H9 (cell line): ENCODE data around the gene TAF11L3. TPM values are rescaled to one million over a fixed set of nuclear protein-coding genes. Genes with fewer than 3 reads are reported as not detected.
"Not testable (repeated sequence)": the region's sequence is repeated elsewhere in the genome, so short reads cannot be mapped to it uniquely, and the experiment has no call there.

Experiments
- DNase-seq: peaks from one replicate; pipeline ENCODE4 v3.0.0-alpha.2; 2017
- H2AFZ ChIP-seq: one replicate; pipeline ENCODE4 v1.6.1; 2013; ENCODE audit warnings: mild to moderate bottlenecking, low read length, control low read depth, moderate library complexity
- H2AK5ac ChIP-seq: 2 replicates; pipeline ENCODE4 v1.6.1; 2013; ENCODE audit warnings: low read length, control low read depth, mixed read lengths; ENCODE audit not compliant: insufficient read length
- H2BK120ac ChIP-seq: one replicate; pipeline ENCODE4 v1.6.1; 2013; ENCODE audit warnings: low read depth, mild to moderate bottlenecking, low read length, control low read depth, inconsistent platforms; ENCODE audit not compliant: poor library complexity, severe bottlenecking
- H2BK12ac ChIP-seq: 2 replicates; pipeline ENCODE4 v1.6.1; 2013; ENCODE audit warnings: low read length, control low read depth, mixed read lengths, low read depth; ENCODE audit not compliant: insufficient read length
- H2BK15ac ChIP-seq: 2 replicates; pipeline ENCODE4 v1.6.1; 2013; ENCODE audit warnings: low read depth, low read length, control low read depth
- H2BK20ac ChIP-seq: one replicate; pipeline ENCODE4 v1.6.1; 2013; ENCODE audit warnings: low read depth, mild to moderate bottlenecking, low read length, control low read depth, inconsistent platforms; ENCODE audit not compliant: poor library complexity, severe bottlenecking
- H2BK5ac ChIP-seq: 2 replicates; pipeline ENCODE4 v1.6.1; 2013; ENCODE audit warnings: low read length, control low read depth, mixed read lengths; ENCODE audit not compliant: insufficient read length
- H3K14ac ChIP-seq: 2 replicates; pipeline ENCODE4 v1.6.1; 2013; ENCODE audit warnings: low read length, control low read depth; ENCODE audit not compliant: insufficient read depth
- H3K18ac ChIP-seq: 2 replicates; pipeline ENCODE4 v1.6.1; 2013; ENCODE audit warnings: low read depth, mild to moderate bottlenecking, mixed read lengths, low read length, control low read depth; ENCODE audit not compliant: insufficient read length
- H3K23ac ChIP-seq: 2 replicates; pipeline ENCODE4 v1.6.1; 2013; ENCODE audit warnings: low read length, control low read depth, mixed read lengths, low read depth; ENCODE audit not compliant: insufficient read length
- H3K23me2 ChIP-seq: 2 replicates; pipeline ENCODE4 v1.6.1; 2013; ENCODE audit warnings: low read depth, mild to moderate bottlenecking, mixed read lengths, low read length, control low read depth; ENCODE audit not compliant: insufficient read length, poor library complexity, severe bottlenecking
- H3K27ac ChIP-seq: 2 replicates; pipeline ENCODE4 v1.5.1; 2013; ENCODE audit warnings: low read length, control low read depth, mixed read lengths, low read depth; ENCODE audit not compliant: insufficient read length
- H3K27me3 ChIP-seq: 2 replicates; pipeline ENCODE4 v1.6.1; 2013; ENCODE audit warnings: low read length, control low read depth, inconsistent platforms; ENCODE audit not compliant: insufficient read depth
- H3K4ac ChIP-seq: 2 replicates; pipeline ENCODE4 v1.6.1; 2013; ENCODE audit warnings: low read depth, mild to moderate bottlenecking, control low read depth, inconsistent platforms, low read length, moderate library complexity
- H3K4me1 ChIP-seq: 2 replicates; pipeline ENCODE4 v1.6.1; 2013; ENCODE audit warnings: low read length, control low read depth, inconsistent platforms; ENCODE audit not compliant: insufficient read depth
- H3K4me2 ChIP-seq: 2 replicates; pipeline ENCODE4 v1.6.1; 2013; ENCODE audit warnings: low read length, control low read depth, mixed read lengths; ENCODE audit not compliant: insufficient read length, insufficient read depth
- H3K56ac ChIP-seq: 2 replicates; pipeline ENCODE4 v1.6.1; 2013; ENCODE audit warnings: low read depth, mild to moderate bottlenecking, mixed read lengths, low read length, control low read depth; ENCODE audit not compliant: insufficient read length
- H3K79me1 ChIP-seq: 2 replicates; pipeline ENCODE4 v1.6.1; 2013; ENCODE audit warnings: low read depth, mild to moderate bottlenecking, moderate library complexity, low read length, control low read depth, inconsistent platforms; ENCODE audit not compliant: insufficient read depth, poor library complexity, severe bottlenecking
- H3K79me2 ChIP-seq: 2 replicates; pipeline ENCODE4 v1.6.1; 2013; ENCODE audit warnings: low read length, control low read depth, inconsistent platforms; ENCODE audit not compliant: insufficient read depth
- H3K9ac ChIP-seq: 2 replicates; pipeline ENCODE4 v1.6.1; 2013; ENCODE audit warnings: low read length, control low read depth, mixed read lengths; ENCODE audit not compliant: insufficient read length; ENCODE audit errors: extremely low read depth
- H3K9me3 ChIP-seq: one replicate; pipeline ENCODE4 v1.6.1; 2013; ENCODE audit warnings: low read depth, low read length, inconsistent platforms; ENCODE audit not compliant: control insufficient read depth
- H3T11ph ChIP-seq: one replicate; pipeline ENCODE4 v1.6.1; 2013; ENCODE audit warnings: mild to moderate bottlenecking, low read length, control low read depth, inconsistent platforms
- H4K20me1 ChIP-seq: one replicate; pipeline ENCODE4 v1.6.1; 2013; ENCODE audit not compliant: control insufficient read depth, insufficient read length, insufficient read depth
- H4K5ac ChIP-seq: 2 replicates; pipeline ENCODE4 v1.6.1; 2013; ENCODE audit warnings: low read depth, mild to moderate bottlenecking, mixed read lengths, low read length, control low read depth; ENCODE audit not compliant: insufficient read length
- H4K8ac ChIP-seq: replicated peaks from 2 replicates; pipeline ENCODE4 v1.6.1; 2013; ENCODE audit warnings: low read length, control low read depth, mixed read lengths, low read depth; ENCODE audit not compliant: insufficient read length
- H4K91ac ChIP-seq: 2 replicates; pipeline ENCODE4 v1.6.1; 2013; ENCODE audit warnings: low read depth, mild to moderate bottlenecking, moderate library complexity, mixed read lengths, low read length, control low read depth; ENCODE audit not compliant: insufficient read length
- H3K27ac Mint-ChIP-seq, 3 experiments: 2 replicates in 2 of 3; 3 replicates in 1 of 3; pipeline ENCODE4 v1.8.0; 2020 to 2021; ENCODE audit warnings: mixed read lengths in 3 of 3, mild to moderate bottlenecking in 1 of 3, moderate library complexity in 1 of 3
- H3K27me3 Mint-ChIP-seq: 2 replicates; pipeline ENCODE4 v1.8.0; 2021; ENCODE audit warnings: low read depth, mild to moderate bottlenecking, moderate library complexity, mixed read lengths
- H3K36me3 Mint-ChIP-seq, 3 experiments: 2 replicates in 2 of 3; 3 replicates in 1 of 3; pipeline ENCODE4 v1.8.0; 2020 to 2021; ENCODE audit warnings: low read depth in 3 of 3, mixed read lengths in 3 of 3; ENCODE audit not compliant: insufficient read depth in 1 of 3
- H3K4me1 Mint-ChIP-seq, 2 experiments: 2 replicates each; pipeline ENCODE4 v1.8.0; 2020; ENCODE audit warnings: mixed read lengths in 2 of 2
- H3K4me3 Mint-ChIP-seq, 2 experiments: 2 replicates in 1 of 2; 3 replicates in 1 of 2; pipeline ENCODE4 v1.8.0; 2020 to 2021; ENCODE audit warnings: mild to moderate bottlenecking in 2 of 2, mixed read lengths in 2 of 2, moderate library complexity in 1 of 2
- H3K9me3 Mint-ChIP-seq, 2 experiments: 2 replicates in 1 of 2; 3 replicates in 1 of 2; pipeline ENCODE4 v1.8.0; 2020; ENCODE audit warnings: mild to moderate bottlenecking in 2 of 2, mixed read lengths in 2 of 2, moderate library complexity in 1 of 2
- WGBS: extraction: QIAGEN DNeasy Blood & Tissue Kit; methylation state at CpG from one replicate; pipeline ENCODE4 v1.1.7; 2013; ENCODE audit warnings: missing lambda C conversion rate, low lambda C conversion rate, mixed read lengths; ENCODE audit not compliant: insufficient read length; ENCODE audit errors: extremely low coverage; 5-methylcytosine and 5-hydroxymethylcytosine counted together
- total RNA-seq: library from RNA; stranded (reverse); gene quantifications from 2 replicates; pipeline ENCODE4 v1.2.1, GENCODE V29; 2021

The TAF11L3 gene
- total RNA-seq, 1 experiment from 2014 or later: not detected

DNA sequence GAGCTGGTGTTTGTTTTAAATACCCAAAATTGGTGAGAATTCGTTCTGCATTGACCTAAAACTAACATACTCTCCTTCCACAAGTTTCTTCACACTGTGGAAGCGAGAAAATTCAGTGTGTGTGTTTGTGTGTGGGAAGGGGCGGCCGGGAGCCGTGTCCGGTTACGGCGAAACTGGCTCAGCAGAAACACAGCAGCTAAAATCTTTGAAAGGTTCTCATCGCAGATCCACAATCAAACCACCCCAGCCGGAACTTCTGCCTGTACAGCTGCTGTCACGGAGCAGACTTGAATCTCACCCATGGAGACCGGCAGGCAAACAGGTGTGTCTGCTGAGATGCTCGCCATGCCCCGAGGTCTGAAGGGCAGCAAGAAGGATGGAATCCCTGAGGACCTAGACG lies 10.2 kb downstream of the TAF11L3 start, which contains the start of gene TAF11L6:
Gene TAF11L6 (plus strand): TSS at position 301 of the 400 bp plus-strand sequence.
- not testable (repeated sequence) for H2BK12ac ChIP-seq, H2BK20ac ChIP-seq, H3K4me2 ChIP-seq, H3K14ac ChIP-seq, H3K79me2 ChIP-seq, H3K23ac ChIP-seq, H3K4me1 ChIP-seq, H3K4ac ChIP-seq, H4K20me1 ChIP-seq, H2BK15ac ChIP-seq, H3K36me3 Mint-ChIP-seq, H3K9me3 Mint-ChIP-seq, H2AK5ac ChIP-seq, H2BK120ac ChIP-seq, H3K9ac ChIP-seq, H4K91ac ChIP-seq, H3K27me3 ChIP-seq, H4K8ac ChIP-seq, H3K4me3 Mint-ChIP-seq, H3K9me3 ChIP-seq, H3K27ac Mint-ChIP-seq, H2AFZ ChIP-seq, H2BK5ac ChIP-seq, DNase-seq, H3K27ac ChIP-seq, H3K79me1 ChIP-seq, H4K5ac ChIP-seq, H3K56ac ChIP-seq, H3K23me2 ChIP-seq, H3T11ph ChIP-seq, H3K18ac ChIP-seq, H3K4me1 Mint-ChIP-seq, H3K27me3 Mint-ChIP-seq
- WGBS: no CpG with 5 or more reads among the region's 15 CpGs

Other genes starting within 250 kb of the TAF11L3 start
- gene TAF11L2, start 20.1 kb upstream of the TAF11L3 start, total RNA-seq: not detected in 2 replicates
- not detected in 2 replicates for gene TAF11L4, start 3.4 kb downstream of the TAF11L3 start, total RNA-seq
- not detected in 2 replicates for gene TAF11L5, start 6.9 kb downstream of the TAF11L3 start, total RNA-seq
- gene TAF11L6, start 10.3 kb downstream of the TAF11L3 start, total RNA-seq: not detected in 2 replicates
- gene TAF11L7, start 67.4 kb downstream of the TAF11L3 start, total RNA-seq: not detected in 2 replicates
- not detected in 2 replicates for gene TAF11L8, start 72.6 kb downstream of the TAF11L3 start, total RNA-seq
- not detected in 2 replicates for gene TAF11L9, start 76.0 kb downstream of the TAF11L3 start, total RNA-seq
- not detected in 2 replicates for gene TAF11L10, start 79.5 kb downstream of the TAF11L3 start, total RNA-seq
- gene TAF11L11, start 85.8 kb downstream of the TAF11L3 start, total RNA-seq: not detected in 2 replicates
- not detected in 2 replicates for gene TAF11L12, start 92.0 kb downstream of the TAF11L3 start, total RNA-seq
- not detected in 2 replicates for gene TAF11L13, start 113.7 kb downstream of the TAF11L3 start, total RNA-seq
- gene TAF11L14, start 116.1 kb downstream of the TAF11L3 start, total RNA-seq: not detected in 2 replicates